Esophagus squamous epithelium (tissue), 4 donors: ENCODE data around the gene SLC12A6.

Experiments used
- POLR2A ChIP-seq, 4 donors: fragments of 450-650 bp; IDR thresholded peaks; one replicate each; pipeline ENCODE4 v1.6.1; 2017; ENCODE audit warnings: antibody characterized with exemption in 4 of 4, mild to moderate bottlenecking in 4 of 4, moderate library complexity in 3 of 4
- TF ChIP-seq, protein P1 (sequence below), 6 experiments: fragments of 450-650 bp in 4 of 6; fragments of 200-600 bp in 2 of 6; sonication (generic) in 2 of 6; IDR thresholded peaks; one replicate each; pipeline ENCODE4 v1.5.1; 2016 to 2019; ENCODE audit warnings: antibody characterized with exemption in 6 of 6, mild to moderate bottlenecking in 4 of 6, moderate library complexity in 4 of 6

DNA sequence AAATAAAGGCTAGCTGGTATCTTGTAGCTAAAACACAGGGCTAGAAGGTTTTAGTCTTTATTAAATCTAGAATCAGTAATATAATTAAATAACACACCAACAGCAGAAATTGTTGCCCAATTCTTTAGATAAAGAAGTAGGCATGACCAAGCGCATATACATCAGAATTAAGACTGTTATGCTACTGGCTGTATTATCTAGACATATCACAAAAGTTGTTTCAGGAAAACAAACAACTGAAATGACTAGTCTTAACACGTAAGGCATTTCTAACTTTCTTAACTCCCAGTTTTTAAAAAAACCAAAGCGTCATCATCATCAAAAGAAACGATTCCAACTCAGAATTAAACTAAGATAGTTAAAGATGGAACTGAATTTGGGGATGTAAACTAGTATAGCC, 57.4 kb downstream of the SLC12A6 start:
- TF ChIP-seq, protein P1, sequence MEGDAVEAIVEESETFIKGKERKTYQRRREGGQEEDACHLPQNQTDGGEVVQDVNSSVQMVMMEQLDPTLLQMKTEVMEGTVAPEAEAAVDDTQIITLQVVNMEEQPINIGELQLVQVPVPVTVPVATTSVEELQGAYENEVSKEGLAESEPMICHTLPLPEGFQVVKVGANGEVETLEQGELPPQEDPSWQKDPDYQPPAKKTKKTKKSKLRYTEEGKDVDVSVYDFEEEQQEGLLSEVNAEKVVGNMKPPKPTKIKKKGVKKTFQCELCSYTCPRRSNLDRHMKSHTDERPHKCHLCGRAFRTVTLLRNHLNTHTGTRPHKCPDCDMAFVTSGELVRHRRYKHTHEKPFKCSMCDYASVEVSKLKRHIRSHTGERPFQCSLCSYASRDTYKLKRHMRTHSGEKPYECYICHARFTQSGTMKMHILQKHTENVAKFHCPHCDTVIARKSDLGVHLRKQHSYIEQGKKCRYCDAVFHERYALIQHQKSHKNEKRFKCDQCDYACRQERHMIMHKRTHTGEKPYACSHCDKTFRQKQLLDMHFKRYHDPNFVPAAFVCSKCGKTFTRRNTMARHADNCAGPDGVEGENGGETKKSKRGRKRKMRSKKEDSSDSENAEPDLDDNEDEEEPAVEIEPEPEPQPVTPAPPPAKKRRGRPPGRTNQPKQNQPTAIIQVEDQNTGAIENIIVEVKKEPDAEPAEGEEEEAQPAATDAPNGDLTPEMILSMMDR (IDR thresholded peaks at IDR 0.05), result no peak
- TF ChIP-seq POLR2A (IDR thresholded peaks at IDR 0.05), result no peak
